Measurements from ENCODE around the gene EMSY.

DNA sequence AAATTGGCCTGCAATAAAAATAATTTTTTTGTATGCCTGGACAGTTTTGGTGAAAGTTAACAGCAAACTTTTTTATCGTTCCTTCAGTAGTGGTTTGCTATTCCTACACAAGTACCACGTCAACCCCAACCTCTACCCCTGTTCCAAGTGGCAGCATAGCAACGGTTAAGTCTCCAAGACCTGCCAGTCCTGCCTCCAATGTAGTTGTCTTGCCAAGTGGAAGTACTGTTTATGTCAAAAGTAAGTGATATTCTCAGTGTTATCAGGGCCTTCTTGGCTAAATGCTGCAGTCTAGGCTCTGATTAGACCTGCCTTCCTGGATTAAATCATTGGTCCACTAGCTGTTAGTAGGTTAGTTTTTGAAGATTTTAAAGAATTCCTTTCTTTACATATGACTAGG lies 15.0 kb downstream of the EMSY start:
- no peak for TF ChIP-seq YY1 (IDR thresholded peaks at IDR 0.05; ENCODE audit: insufficient read depth, insufficient read length)
- TF ChIP-seq ZNF274 (IDR thresholded peaks at IDR 0.05; ENCODE audit: low read depth, low read length), result no peak
- TF ChIP-seq SUZ12 (IDR thresholded peaks at IDR 0.05; ENCODE audit: extremely low read depth, insufficient read depth, insufficient read length), result no peak

Data from NT2/D1 (cell line).